AG10803 (cell line): Measurements from ENCODE around the gene MYBPC3.

Experiments
- DNase-seq: peaks from one replicate; pipeline ENCODE4 v3.0.0; 2010; ENCODE audit warnings: low read depth
- H3K4me3 ChIP-seq: 2 replicates; pipeline ENCODE4 v1.5.1; 2011; ENCODE audit warnings: mild to moderate bottlenecking, low read length, control low read depth
- TF ChIP-seq, protein P1 (sequence below): conservative IDR thresholded peaks from 2 replicates; pipeline ENCODE4 v1.5.1; 2011; ENCODE audit warnings: mild to moderate bottlenecking, low read length, control low read depth, inconsistent platforms

MYBPC3 gene

DNA sequence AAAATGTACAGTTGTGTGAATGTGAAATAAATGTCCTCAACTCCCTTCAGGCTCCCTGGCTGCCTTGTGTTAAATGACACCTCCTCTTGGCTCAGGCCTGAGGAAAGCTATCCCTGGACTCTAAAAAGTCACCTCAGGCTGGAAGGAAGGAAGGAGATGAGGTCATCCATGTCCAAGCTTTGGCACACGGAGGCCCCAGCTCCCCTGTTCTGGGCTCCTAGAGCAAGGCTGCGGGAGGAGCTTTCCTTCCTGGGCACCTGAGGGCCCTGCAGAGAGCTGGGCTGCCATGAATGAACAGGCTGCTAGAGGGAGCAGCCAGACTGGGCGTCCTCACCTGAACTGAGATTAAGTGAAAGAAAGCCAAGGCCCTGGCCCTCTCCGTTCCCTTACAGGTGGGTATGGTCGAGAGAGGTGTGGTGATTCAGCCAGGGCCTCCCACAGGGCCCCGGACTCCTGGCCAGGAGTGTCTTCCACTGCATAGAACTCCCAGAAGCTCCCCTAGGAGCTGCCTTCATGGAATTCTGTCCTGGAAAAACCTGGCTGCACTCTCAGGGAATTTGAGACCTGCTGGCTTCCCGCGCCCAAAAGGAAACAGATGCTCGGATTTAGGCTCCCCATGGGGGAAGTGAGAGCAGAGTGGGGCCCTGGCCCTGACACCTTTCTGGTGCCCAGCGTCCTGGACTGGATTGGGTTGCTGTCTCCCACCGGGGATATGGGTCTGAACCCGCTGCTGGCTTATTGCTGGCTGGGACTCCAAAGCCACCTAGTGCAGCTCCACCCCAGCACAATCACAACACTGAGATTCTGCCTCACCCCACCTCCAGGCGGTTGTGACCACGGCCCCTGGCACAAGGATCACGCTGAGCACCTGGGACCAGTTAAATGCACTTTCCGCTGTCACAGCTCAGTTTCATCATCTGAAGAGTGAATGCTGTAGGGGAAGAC lies 22.2 kb downstream of the MYBPC3 start:
- TF ChIP-seq, protein P1, sequence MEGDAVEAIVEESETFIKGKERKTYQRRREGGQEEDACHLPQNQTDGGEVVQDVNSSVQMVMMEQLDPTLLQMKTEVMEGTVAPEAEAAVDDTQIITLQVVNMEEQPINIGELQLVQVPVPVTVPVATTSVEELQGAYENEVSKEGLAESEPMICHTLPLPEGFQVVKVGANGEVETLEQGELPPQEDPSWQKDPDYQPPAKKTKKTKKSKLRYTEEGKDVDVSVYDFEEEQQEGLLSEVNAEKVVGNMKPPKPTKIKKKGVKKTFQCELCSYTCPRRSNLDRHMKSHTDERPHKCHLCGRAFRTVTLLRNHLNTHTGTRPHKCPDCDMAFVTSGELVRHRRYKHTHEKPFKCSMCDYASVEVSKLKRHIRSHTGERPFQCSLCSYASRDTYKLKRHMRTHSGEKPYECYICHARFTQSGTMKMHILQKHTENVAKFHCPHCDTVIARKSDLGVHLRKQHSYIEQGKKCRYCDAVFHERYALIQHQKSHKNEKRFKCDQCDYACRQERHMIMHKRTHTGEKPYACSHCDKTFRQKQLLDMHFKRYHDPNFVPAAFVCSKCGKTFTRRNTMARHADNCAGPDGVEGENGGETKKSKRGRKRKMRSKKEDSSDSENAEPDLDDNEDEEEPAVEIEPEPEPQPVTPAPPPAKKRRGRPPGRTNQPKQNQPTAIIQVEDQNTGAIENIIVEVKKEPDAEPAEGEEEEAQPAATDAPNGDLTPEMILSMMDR, result no peak
- DNase-seq, result no peak
- H3K4me3 ChIP-seq, result no peak overlapping the region

DNA sequence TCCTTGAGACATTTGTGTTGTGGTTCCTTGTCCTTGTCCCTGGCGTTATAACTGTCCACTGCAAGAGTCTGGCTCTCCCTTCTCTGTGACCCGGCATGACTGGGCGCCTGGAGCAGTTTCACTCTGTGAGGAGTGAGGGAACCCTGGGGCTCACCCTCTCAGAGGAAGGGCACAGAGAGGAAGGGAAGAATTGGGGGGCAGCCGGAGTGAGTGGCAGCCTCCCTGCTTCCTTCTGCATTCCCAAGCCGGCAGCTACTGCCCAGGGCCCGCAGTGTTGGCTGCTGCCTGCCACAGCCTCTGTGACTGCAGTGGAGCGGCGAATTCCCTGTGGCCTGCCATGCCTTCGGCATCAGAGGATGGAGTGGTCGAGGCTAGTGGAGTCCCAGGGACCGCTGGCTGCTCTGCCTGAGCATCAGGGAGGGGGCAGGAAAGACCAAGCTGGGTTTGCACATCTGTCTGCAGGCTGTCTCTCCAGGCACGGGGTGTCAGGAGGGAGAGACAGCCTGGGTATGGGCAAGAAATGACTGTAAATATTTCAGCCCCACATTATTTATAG lies 23.0 kb downstream of the MYBPC3 start:
- no peak overlapping the region for H3K4me3 ChIP-seq
- no peak for DNase-seq
- TF ChIP-seq, protein P1, result no peak

DNA sequence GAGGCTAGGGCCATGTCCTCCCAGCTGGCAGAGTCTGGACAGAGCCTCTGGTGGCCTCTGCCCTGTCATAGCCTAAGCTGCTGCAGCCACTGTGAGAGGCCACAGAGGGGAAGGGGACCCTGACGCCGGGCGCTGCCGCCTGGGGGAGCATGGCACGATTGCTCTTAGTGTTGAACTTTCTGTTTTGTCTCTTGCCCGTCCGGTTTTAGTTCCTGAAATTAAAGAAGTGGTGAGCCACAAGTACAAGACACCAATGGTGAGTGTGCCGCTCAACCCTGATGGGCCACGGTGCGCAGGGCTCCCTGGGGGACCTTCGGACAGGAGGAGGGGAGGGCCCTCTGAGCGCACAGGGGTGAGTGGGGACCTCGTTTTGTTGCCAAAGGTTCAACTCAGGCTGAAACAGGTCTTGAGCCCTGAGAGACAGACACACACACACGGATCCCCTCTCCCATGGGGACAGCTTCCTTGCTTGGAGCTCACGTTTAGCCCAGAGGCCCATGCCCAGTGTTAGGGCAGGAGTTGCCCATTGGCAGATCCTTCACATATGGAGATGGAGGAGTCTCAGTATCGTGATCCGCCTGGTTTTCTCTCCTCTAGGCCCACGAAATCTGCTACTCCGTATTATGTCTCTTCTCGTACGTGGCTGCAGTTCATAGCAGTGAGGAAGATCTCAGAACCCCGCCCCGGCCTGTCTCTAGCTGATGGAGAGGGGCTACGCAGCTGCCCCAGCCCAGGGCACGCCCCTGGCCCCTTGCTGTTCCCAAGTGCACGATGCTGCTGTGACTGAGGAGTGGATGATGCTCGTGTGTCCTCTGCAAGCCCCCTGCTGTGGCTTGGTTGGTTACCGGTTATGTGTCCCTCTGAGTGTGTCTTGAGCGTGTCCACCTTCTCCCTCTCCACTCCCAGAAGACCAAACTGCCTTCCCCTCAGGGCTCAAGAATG lies 23.8 kb downstream of the MYBPC3 start:
- no peak overlapping the region for H3K4me3 ChIP-seq
- TF ChIP-seq, protein P1, result no peak
- no peak for DNase-seq

DNA sequence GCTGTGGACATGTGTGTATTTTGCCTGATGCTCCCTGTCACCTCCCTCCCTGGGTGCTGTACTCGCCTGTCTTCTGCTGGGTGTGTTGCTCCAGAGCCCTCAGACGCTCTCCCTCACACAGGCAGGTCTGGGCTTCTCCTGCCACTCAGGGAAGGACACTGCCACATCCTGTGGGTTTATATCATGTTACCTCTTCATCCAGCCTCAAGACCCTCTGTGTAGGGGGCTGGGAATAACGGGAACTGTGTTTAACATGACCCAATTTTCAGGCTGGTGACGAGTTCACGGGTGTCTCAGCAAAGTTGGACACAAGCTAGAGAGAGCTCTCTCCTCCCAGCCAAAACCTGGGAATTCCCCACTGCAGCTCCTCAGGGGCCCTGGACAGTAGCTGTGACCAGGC lies 24.6 kb downstream of the MYBPC3 start:
- no peak for DNase-seq
- TF ChIP-seq, protein P1, result no peak
- H3K4me3 ChIP-seq, result no peak overlapping the region

DNA sequence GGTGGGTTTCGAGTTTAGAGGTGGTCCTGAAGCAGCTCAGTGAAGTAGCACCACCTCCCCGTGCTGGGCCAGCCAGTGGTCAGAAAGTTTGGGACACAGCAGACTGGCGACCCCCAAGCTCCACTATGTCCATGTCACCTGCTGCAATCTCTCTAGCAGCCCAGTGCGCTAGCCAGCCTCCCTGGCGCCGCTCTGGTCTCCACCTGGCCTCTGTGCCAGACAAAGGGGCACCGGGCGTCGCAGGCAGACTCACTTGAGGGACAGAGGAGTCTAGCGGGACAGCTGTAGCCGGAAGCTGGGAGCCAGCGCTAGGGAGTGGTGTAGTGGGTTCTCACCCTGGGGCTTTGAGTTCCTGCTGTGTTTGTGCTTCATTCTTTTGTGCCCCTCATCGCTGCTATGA lies 25.5 kb downstream of the MYBPC3 start:
- H3K4me3 ChIP-seq, result no peak overlapping the region
- DNase-seq, result no peak
- TF ChIP-seq, protein P1, result no peak

DNA sequence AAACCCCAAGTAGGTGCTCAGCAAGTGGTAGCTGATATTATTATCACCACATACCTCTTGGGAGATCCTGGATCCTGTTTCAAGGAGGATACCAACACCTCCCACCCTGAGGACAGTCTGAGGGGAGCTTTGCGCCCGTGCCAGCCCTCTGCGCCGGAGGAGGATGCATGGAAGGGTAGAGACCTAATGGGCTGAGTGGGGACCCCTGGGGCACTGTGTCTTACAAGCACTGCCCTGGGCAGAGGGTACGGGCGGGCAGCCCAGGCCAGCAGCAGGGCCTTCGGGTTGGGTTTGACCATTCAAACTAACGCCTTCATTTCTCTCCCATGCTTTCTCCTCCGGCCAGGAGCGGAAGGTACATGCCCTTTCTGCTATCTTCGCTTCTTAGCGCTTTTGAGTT lies 26.3 kb downstream of the MYBPC3 start:
- TF ChIP-seq, protein P1, result no peak
- H3K4me3 ChIP-seq, result no peak overlapping the region
- no peak for DNase-seq
